HepG2 (cell line): ENCODE results near the gene GRHPR. TPM values are rescaled to one million over a fixed set of nuclear protein-coding genes. Genes with fewer than 3 reads are reported as not detected.

Experiments used
- ATAC-seq: fragments of 200-7000 bp; cut with Tn5 transposase; 3 replicates; pipeline ENCODE4 v1.9.1; 2020; ENCODE audit warnings: mild to moderate bottlenecking, moderate library complexity
- BruUV-seq: library from RNA; stranded (reverse); fragments of 400-500 nt; replicated peaks from 2 replicates; lab custom pipeline; 2021; lab: Mats Ljungman, UMichigan
- CTCF ChIA-PET: fragments of 300-600 bp; formaldehyde crosslinking; extraction: SDS; loops from one replicate; lab custom pipeline; 2021; ENCODE audit warnings: low total read pairs, inconsistent platforms, low intra/inter-chr PET ratio; lab: Yijun Ruan, JAX
- POLR2A ChIA-PET: fragments of 350-600 bp; sonication (Branson Sonifier 250); formaldehyde crosslinking; loops from one replicate; lab custom pipeline; 2020; ENCODE audit warnings: antibody characterized with exemption, inconsistent platforms; lab: Yijun Ruan, JAX
- DNase-seq: peaks from one replicate; pipeline ENCODE4 v3.0.0-alpha.2; 2015; ENCODE audit warnings: low spot score
- FAIRE-seq: peaks from 3 replicates; lab custom pipeline; 2011; peaks lifted over from hg19 to GRCh38; lab: Jason Lieb, UNC
- H2AFZ ChIP-seq: one replicate; pipeline ENCODE4 v1.6.1; 2011; ENCODE audit warnings: low read length, inconsistent platforms
- H3K27ac ChIP-seq: fragments of 300-600 bp; 3 replicates; pipeline ENCODE4 v1.8.0; 2011; ENCODE audit warnings: mixed run types, mild to moderate bottlenecking, mixed read lengths, low read length, inconsistent platforms; ENCODE audit not compliant: insufficient read depth; ENCODE audit errors: extremely low read length
- H3K27me3 ChIP-seq, 2 experiments: fragments of 200-600 bp in 1 of 2; 2 replicates in 1 of 2; 3 replicates in 1 of 2; pipeline versions ENCODE4 v1.6.0 to v1.8.0; 2011; ENCODE audit warnings: low read length in 2 of 2, mild to moderate bottlenecking in 2 of 2, moderate library complexity in 2 of 2, inconsistent platforms in 1 of 2; ENCODE audit not compliant: insufficient read depth in 2 of 2, control insufficient read depth in 1 of 2
- H3K36me3 ChIP-seq, 2 experiments: fragments of 200-600 bp in 1 of 2; replicated peaks in 1 of 2; 2 replicates in 1 of 2; 3 replicates in 1 of 2; pipeline versions ENCODE4 v1.5.1 to v1.8.0; 2011; ENCODE audit warnings: low read length in 2 of 2, inconsistent platforms in 1 of 2; ENCODE audit not compliant: insufficient read depth in 2 of 2, control insufficient read depth in 1 of 2
- H3K4me1 ChIP-seq: 2 replicates; pipeline ENCODE4 v1.5.1; 2012; ENCODE audit warnings: low read length, inconsistent platforms; ENCODE audit not compliant: insufficient read depth
- H3K4me2 ChIP-seq: 2 replicates; pipeline ENCODE4 v1.6.0; 2011; ENCODE audit warnings: low read depth, low read length, inconsistent platforms
- H3K4me3 ChIP-seq, 3 experiments: fragments of 200-600 bp in 1 of 3; sonication (generic), shearing (Covaris generic) in 1 of 3; replicated peaks in 1 of 3; 2 replicates each; pipeline ENCODE4 v1.5.1; 2011 to 2016; ENCODE audit warnings: low read length in 3 of 3, inconsistent platforms in 2 of 3, low read depth in 2 of 3, mild to moderate bottlenecking in 2 of 3, control low read depth in 1 of 3, mixed read lengths in 1 of 3; ENCODE audit not compliant: insufficient read depth in 1 of 3
- H3K79me2 ChIP-seq: one replicate; pipeline ENCODE4 v1.6.1; 2011; ENCODE audit warnings: low read length, inconsistent platforms; ENCODE audit not compliant: insufficient read depth
- H3K9ac ChIP-seq: 2 replicates; pipeline ENCODE4 v1.6.0; 2011; ENCODE audit warnings: mild to moderate bottlenecking, low read depth, low read length, inconsistent platforms; ENCODE audit not compliant: insufficient read depth
- H3K9me3 ChIP-seq: 2 replicates; pipeline ENCODE4 v1.5.1; 2012; ENCODE audit warnings: mild to moderate bottlenecking, low read length
- H4K20me1 ChIP-seq: 2 replicates; pipeline ENCODE4 v1.6.0; 2011; ENCODE audit warnings: inconsistent platforms, mild to moderate bottlenecking, low read length, moderate library complexity; ENCODE audit not compliant: insufficient read depth
- CENPX ChIP-seq: sonication (generic); formaldehyde crosslinking; IDR thresholded peaks from 2 replicates; pipeline ENCODE4 v1.9.0; 2021; ENCODE audit warnings: mild to moderate bottlenecking, missing genetic modification reagents, moderate library complexity
- ZC3H4 ChIP-seq: sonication (generic); formaldehyde crosslinking; IDR thresholded peaks from 2 replicates; pipeline ENCODE4 v1.4.0; 2020; ENCODE audit warnings: missing genetic modification reagents, borderline replicate concordance
- ZFX ChIP-seq: sonication (generic); formaldehyde crosslinking; IDR thresholded peaks from 2 replicates; pipeline ENCODE4 v1.4.0; 2020; ENCODE audit warnings: mild to moderate bottlenecking, low read depth, missing genetic modification reagents, moderate library complexity
- ZKSCAN1 ChIP-seq: fragments of 150-350 bp; IDR thresholded peaks from 2 replicates; pipeline ENCODE4 v1.6.1; 2014; ENCODE audit warnings: low read length
- ZNF770 ChIP-seq: sonication (generic); formaldehyde crosslinking; IDR thresholded peaks from 2 replicates; pipeline ENCODE4 v1.5.0; 2020; ENCODE audit warnings: mild to moderate bottlenecking, missing genetic modification reagents
- ZNF839 ChIP-seq: sonication (generic); formaldehyde crosslinking; IDR thresholded peaks from 2 replicates; pipeline ENCODE4 v1.4.0; 2020; ENCODE audit warnings: missing genetic modification reagents, mild to moderate bottlenecking, borderline replicate concordance
- WGBS: methylation state at CpG from one replicate; pipeline ENCODE4 v1.1.6; 2017; ENCODE audit warnings: low lambda C conversion rate; 5-methylcytosine and 5-hydroxymethylcytosine counted together
- in situ Hi-C: cut with HindIII; loops from 2 replicates; pipeline ENCODE4 v1.10.0; 2017; ENCODE audit warnings: low pct_unique_long_range_greater_than_20kb; ENCODE audit not compliant: extremely low pct_ligation_motif_present
- intact Hi-C: fragments of 100-400 bp; cut with micrococcal nuclease; formaldehyde crosslinking; loops from one replicate; pipeline ENCODE4 v1.10.0; 2022; ENCODE audit not compliant: unreplicated experiment
- polyA plus RNA-seq, 8 experiments: library from polyadenylated mRNA; depleted of rRNA in 3 of 8; stranded (reverse) in 7 of 8; unstranded in 1 of 8; fragments of >200 nt; fragmentation: Illumina TruSeq in 4 of 8; extraction: Trizol in 4 of 8; gene quantifications; 2 replicates each; pipeline versions ENCODE4 v1.2.1 to v1.2.3, GENCODE V29; 2011 to 2016; ENCODE audit warnings: low read depth in 4 of 8, missing spikeins in 1 of 8, mixed read lengths in 1 of 8; ENCODE audit not compliant: insufficient read depth in 1 of 8
- total RNA-seq, 5 experiments: library from RNA; depleted of rRNA; stranded (reverse); fragments of >200 nt; fragmentation: Illumina TruSeq; extraction: Trizol; gene quantifications; 2 replicates each; pipeline ENCODE4 v1.2.3, GENCODE V29; 2016; ENCODE audit warnings: low read depth in 1 of 5
- TF ChIP-seq, protein P1 (sequence below), 2 experiments: sonication (generic) in 1 of 2; formaldehyde crosslinking in 1 of 2; IDR thresholded peaks; 2 replicates each; pipeline versions ENCODE4 v1.4.0 to v1.6.1; 2018 to 2020; ENCODE audit warnings: missing genetic modification reagents in 2 of 2, borderline replicate concordance in 1 of 2, low read depth in 1 of 2, mild to moderate bottlenecking in 1 of 2, missing biosample characterization in 1 of 2
- TF ChIP-seq, protein P2 (sequence below): sonication (generic); formaldehyde crosslinking; IDR thresholded peaks from 2 replicates; pipeline ENCODE4 v1.8.1; 2023; ENCODE audit warnings: missing genetic modification reagents, inconsistent platforms, borderline replicate concordance
- TF ChIP-seq, protein P3 (sequence below): IDR thresholded peaks from 2 replicates; pipeline ENCODE4 v1.6.1; 2012; ENCODE audit warnings: inconsistent platforms

Gene GRHPR
- total and polyA plus RNA-seq, 2 of the 13 experiments (the other 11 are each of a cell fraction or from before 2014, with no cell fraction given), result 113 to 115 TPM

DNA sequence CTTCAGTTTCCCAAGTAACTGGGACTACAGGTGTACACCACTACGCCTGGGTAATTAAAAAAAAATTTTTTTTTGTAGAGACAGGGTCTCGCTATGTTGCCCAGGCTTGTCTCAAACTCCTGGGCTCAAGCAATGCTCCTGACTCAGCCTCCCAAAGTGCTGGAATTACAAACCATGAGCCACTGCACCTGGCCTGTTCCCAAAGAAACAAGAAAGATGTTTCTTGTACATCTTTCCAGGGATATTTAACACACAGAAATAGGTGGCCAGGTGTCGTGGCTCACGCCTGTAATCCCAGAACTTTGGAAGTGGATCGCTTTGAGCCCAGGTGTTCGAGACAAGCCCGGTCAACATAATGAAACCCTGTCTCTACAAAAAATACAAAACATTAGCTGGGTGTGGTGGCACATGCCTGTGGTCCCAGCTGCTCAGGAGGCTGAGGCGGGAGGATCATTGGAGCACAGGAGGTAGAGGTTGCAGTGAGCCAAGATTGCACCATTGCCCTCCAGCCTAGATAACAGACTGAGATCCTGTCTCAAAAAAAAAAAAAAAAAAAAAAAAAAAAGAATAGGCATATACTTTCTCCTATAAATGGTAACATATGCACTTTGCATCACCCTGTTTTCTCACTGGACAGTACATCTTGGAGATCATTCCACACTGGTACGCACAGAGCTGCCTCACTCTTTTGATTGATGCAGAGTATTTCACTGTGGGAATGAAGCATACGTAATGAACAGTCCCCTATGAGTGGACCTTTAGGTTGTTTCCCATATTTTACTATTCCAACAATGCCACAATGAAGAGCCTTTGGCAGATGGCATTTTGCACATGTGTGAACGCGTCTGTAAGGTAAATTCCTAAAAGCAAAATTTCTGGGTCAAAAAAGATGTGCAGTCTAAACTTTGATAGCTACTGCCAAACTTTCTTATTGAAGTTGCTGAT, 2.0 kb upstream of the GRHPR start:
- CTCF ChIA-PET, result no interaction called here
- H3K79me2 ChIP-seq, result peaks cover 25% of the 10 kb centered on the region
- WGBS, result 84% methylated on average over 12 of the region's 12 CpGs
- FAIRE-seq, result no peak
- peaks cover 72% of the 10 kb centered on the region for H3K4me1 ChIP-seq
- H3K9me3 ChIP-seq, result no peaks in the 10 kb centered on the region
- H3K4me3 ChIP-seq, result no peak overlapping the region
- in situ Hi-C loops, result no loop called here
- peaks cover 4% of the 10 kb centered on the region; the same call in 1 of the 2 replicates for H4K20me1 ChIP-seq
- H3K9ac ChIP-seq, result no peak overlapping the region
- H2AFZ ChIP-seq, result no peak overlapping the region
- TF ChIP-seq ZKSCAN1 (no peak), ZNF770 (CRISPR knock-in tag) (peak; percentile 82)
- TF ChIP-seq, all 625 proteins: peak for 1
- DNase-seq (no peak), ATAC-seq (no peak)
- Histone ChIP-seq H3K36me3 (peaks cover 1 to 3% of the 10 kb centered on the region in 2 experiments; a peak in 3 of 5 replicates), H3K27ac (no peak overlapping the region), H3K27me3 (no peaks in the 10 kb centered on the region), H3K4me2 (peak overlapping the region; percentile 81)
- POLR2A ChIA-PET, result no interaction called here
- BruUV-seq, result no TSS peak
- intact Hi-C loops, result no loop called here

GRCh38 chr9:37421914-37422288, 595 bp upstream of the GRHPR start:
- DNase-seq (no peak), ATAC-seq (peak; percentile 67; the same call in 1 of the 3 replicates), FAIRE-seq (no peak)
- intact Hi-C loops (loop anchor here (1.0 to 2.0 kb wide), 2 partner anchors 9 to 43 kb away; partner anchors contain the start of gene ZBTB5), in situ Hi-C loops (no loop called here)
- peak overlapping the region; percentile 94 for H3K9ac ChIP-seq
- H3K27ac ChIP-seq, result peak overlapping the region; percentile 88
- peak overlapping the region; percentile 65 for H2AFZ ChIP-seq
- no peaks in the 10 kb centered on the region for H3K9me3 ChIP-seq
- H3K36me3 ChIP-seq, result peaks cover 7 to 11% of the 10 kb centered on the region in 2 experiments; a peak in 4 of 5 replicates
- H3K79me2 ChIP-seq, result peaks cover 28% of the 10 kb centered on the region
- H3K4me2 ChIP-seq, result peak overlapping the region; percentile 81
- H3K4me3 ChIP-seq, result peak overlapping the region; percentile 79 to 86 (median 84)
- POLR2A ChIA-PET, result interaction anchor here (1.0 to 3.6 kb wide), 9 partner anchors 9 to 487 kb away, joined by 3 to 34 read pairs (median 4); partner anchors contain the start of genes POLR1E, TOMM5 and ZBTB5
- CTCF ChIA-PET, result no interaction called here
- WGBS, result 16% methylated on average over 6 of the region's 8 CpGs
- no peaks in the 10 kb centered on the region for H3K27me3 ChIP-seq
- BruUV-seq, result TSS peak; percentile 88
- H3K4me1 ChIP-seq, result peaks cover 58% of the 10 kb centered on the region
- H4K20me1 ChIP-seq, result peaks cover 4% of the 10 kb centered on the region; the same call in 1 of the 2 replicates
- TF ChIP-seq, protein P1, sequence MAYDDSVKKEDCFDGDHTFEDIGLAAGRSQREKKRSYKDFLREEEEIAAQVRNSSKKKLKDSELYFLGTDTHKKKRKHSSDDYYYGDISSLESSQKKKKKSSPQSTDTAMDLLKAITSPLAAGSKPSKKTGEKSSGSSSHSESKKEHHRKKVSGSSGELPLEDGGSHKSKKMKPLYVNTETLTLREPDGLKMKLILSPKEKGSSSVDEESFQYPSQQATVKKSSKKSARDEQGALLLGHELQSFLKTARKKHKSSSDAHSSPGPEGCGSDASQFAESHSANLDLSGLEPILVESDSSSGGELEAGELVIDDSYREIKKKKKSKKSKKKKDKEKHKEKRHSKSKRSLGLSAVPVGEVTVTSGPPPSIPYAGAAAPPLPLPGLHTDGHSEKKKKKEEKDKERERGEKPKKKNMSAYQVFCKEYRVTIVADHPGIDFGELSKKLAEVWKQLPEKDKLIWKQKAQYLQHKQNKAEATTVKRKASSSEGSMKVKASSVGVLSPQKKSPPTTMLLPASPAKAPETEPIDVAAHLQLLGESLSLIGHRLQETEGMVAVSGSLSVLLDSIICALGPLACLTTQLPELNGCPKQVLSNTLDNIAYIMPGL (CRISPR knock-in tag; IDR thresholded peaks at IDR 0.05; ENCODE audit: borderline replicate concordance in 1 of 2, low read depth in 1 of 2), result no peak
- TF ChIP-seq, protein P2, sequence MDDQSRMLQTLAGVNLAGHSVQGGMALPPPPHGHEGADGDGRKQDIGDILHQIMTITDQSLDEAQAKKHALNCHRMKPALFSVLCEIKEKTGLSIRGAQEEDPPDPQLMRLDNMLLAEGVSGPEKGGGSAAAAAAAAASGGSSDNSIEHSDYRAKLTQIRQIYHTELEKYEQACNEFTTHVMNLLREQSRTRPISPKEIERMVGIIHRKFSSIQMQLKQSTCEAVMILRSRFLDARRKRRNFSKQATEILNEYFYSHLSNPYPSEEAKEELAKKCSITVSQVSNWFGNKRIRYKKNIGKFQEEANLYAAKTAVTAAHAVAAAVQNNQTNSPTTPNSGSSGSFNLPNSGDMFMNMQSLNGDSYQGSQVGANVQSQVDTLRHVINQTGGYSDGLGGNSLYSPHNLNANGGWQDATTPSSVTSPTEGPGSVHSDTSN (CRISPR knock-in tag), result no peak
- no peak for TF ChIP-seq CENPX (CRISPR knock-in tag)
- TF ChIP-seq ZFX (CRISPR knock-in tag), result no peak
- TF ChIP-seq ZC3H4 (CRISPR knock-in tag), result 0 out of 2 replicates have a peak, but pooled peaks have one; percentile 65
- TF ChIP-seq, protein P3, sequence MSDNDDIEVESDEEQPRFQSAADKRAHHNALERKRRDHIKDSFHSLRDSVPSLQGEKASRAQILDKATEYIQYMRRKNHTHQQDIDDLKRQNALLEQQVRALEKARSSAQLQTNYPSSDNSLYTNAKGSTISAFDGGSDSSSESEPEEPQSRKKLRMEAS, result no peak
- TF ChIP-seq ZNF839, result no peak
